Measurements from ENCODE around the gene KPNA3.
"Not testable (repeated sequence)": the region's sequence is repeated elsewhere in the genome, so short reads cannot be mapped to it uniquely, and the experiment has no call there.

The KPNA3 gene

GRCh38 chr13:49807681-49808080 is 15.2 kb upstream of the KPNA3 start:
- no peak overlapping the region for H3K9ac ChIP-seq (ENCODE audit: low read depth, low read length, poor library complexity, severe bottlenecking)
- no peaks in the 10 kb centered on the region for H3K4me1 ChIP-seq (ENCODE audit: insufficient read depth, low read length, poor library complexity, severe bottlenecking)
- no peak overlapping the region for H3K4me3 ChIP-seq (ENCODE audit: low read length, poor library complexity, severe bottlenecking)
- no peaks in the 10 kb centered on the region for H3K9me2 ChIP-seq (replicated peaks; ENCODE audit: low read depth, low read length)
- no peaks in the 10 kb centered on the region for H3K79me2 ChIP-seq (ENCODE audit: insufficient read depth, low read length)
- no peaks in the 10 kb centered on the region for H3K36me3 ChIP-seq (ENCODE audit: insufficient read depth, low read length)
- no peak overlapping the region for H2AFZ ChIP-seq (ENCODE audit: low read length)
- no peaks in the 10 kb centered on the region for H3F3A ChIP-seq (ENCODE audit: low read depth)
- no peaks in the 10 kb centered on the region for H3K27me3 ChIP-seq (ENCODE audit: insufficient read depth, low read length, poor library complexity, severe bottlenecking)
- H4K20me1 ChIP-seq (ENCODE audit: insufficient read depth, low read length, poor library complexity, severe bottlenecking), result no peaks in the 10 kb centered on the region
- TF ChIP-seq CTCF (conservative IDR thresholded peaks at IDR 0.05; ENCODE audit: low read length) (no peak), EZH2phosphoT487 (IDR thresholded peaks at IDR 0.05; ENCODE audit: borderline replicate concordance) (no peak)
- H3K4me2 ChIP-seq (ENCODE audit: low read depth, low read length, poor library complexity, severe bottlenecking), result no peak overlapping the region
- no peaks in the 10 kb centered on the region for H3K9me3 ChIP-seq (ENCODE audit: insufficient read depth, low read depth, low read length)

GRCh38 chr13:49806126-49806536 is 13.6 kb upstream of the KPNA3 start:
- Histone ChIP-seq H3K9me2 (replicated peaks; ENCODE audit: low read depth, low read length) (no peaks in the 10 kb centered on the region), H3F3A (ENCODE audit: low read depth) (no peaks in the 10 kb centered on the region), H3K4me3 (ENCODE audit: low read length, poor library complexity, severe bottlenecking) (no peak overlapping the region), H3K27me3 (ENCODE audit: insufficient read depth, low read length, poor library complexity, severe bottlenecking) (no peaks in the 10 kb centered on the region), H3K4me2 (ENCODE audit: low read depth, low read length, poor library complexity, severe bottlenecking) (no peak overlapping the region), H3K4me1 (ENCODE audit: insufficient read depth, low read length, poor library complexity, severe bottlenecking) (no peaks in the 10 kb centered on the region), H4K20me1 (ENCODE audit: insufficient read depth, low read length, poor library complexity, severe bottlenecking) (no peaks in the 10 kb centered on the region), H3K79me2 (ENCODE audit: insufficient read depth, low read length) (no peaks in the 10 kb centered on the region), H2AFZ (ENCODE audit: low read length) (no peak overlapping the region), H3K9ac (ENCODE audit: low read depth, low read length, poor library complexity, severe bottlenecking) (no peak overlapping the region), H3K36me3 (ENCODE audit: insufficient read depth, low read length) (no peaks in the 10 kb centered on the region), H3K9me3 (ENCODE audit: insufficient read depth, low read depth, low read length) (no peaks in the 10 kb centered on the region)
- no peak for TF ChIP-seq EZH2phosphoT487 (IDR thresholded peaks at IDR 0.05; ENCODE audit: borderline replicate concordance)
- TF ChIP-seq CTCF (conservative IDR thresholded peaks at IDR 0.05; ENCODE audit: low read length), result no peak

DNA sequence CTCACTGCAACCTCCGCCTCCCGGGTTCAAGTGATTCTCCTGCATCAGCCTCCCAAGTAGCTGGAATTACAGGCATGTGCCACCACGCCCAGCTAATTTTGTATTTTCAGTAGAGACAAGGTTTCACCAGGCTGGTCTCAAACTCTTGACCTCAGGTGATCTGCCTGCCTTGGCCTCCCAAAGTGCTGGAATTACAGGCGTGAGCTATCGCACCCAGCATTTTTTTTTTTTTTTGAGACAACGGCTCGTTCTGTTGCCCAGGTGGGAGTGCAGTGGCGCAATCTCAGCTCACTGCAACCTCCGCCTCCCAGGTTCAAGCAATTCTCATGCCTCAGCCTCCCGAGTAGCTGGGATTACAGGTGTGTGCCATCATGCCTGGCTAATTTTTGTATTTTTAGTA is 10.6 kb upstream of the KPNA3 start:
- not testable (repeated sequence) for H3K4me1 ChIP-seq (ENCODE audit: insufficient read depth, low read length, poor library complexity, severe bottlenecking); H3K9me2 ChIP-seq (replicated peaks; ENCODE audit: low read depth, low read length); H3K9ac ChIP-seq (ENCODE audit: low read depth, low read length, poor library complexity, severe bottlenecking); H3K36me3 ChIP-seq (ENCODE audit: insufficient read depth, low read length); H3K9me3 ChIP-seq (ENCODE audit: insufficient read depth, low read depth, low read length); H3K4me2 ChIP-seq (ENCODE audit: low read depth, low read length, poor library complexity, severe bottlenecking); H3F3A ChIP-seq (ENCODE audit: low read depth); H2AFZ ChIP-seq (ENCODE audit: low read length); H3K4me3 ChIP-seq (ENCODE audit: low read length, poor library complexity, severe bottlenecking); H4K20me1 ChIP-seq (ENCODE audit: insufficient read depth, low read length, poor library complexity, severe bottlenecking); H3K79me2 ChIP-seq (ENCODE audit: insufficient read depth, low read length); H3K27me3 ChIP-seq (ENCODE audit: insufficient read depth, low read length, poor library complexity, severe bottlenecking)

- no peak overlapping the region for H2AFZ ChIP-seq (ENCODE audit: low read length)
- H3F3A ChIP-seq (ENCODE audit: low read depth), result no peaks in the 10 kb centered on the region; the same call in 1 of the 2 replicates
- no peak overlapping the region for H3K4me2 ChIP-seq (ENCODE audit: low read depth, low read length, poor library complexity, severe bottlenecking)
- H3K79me2 ChIP-seq (ENCODE audit: insufficient read depth, low read length), result no peaks in the 10 kb centered on the region
- no peaks in the 10 kb centered on the region for H3K36me3 ChIP-seq (ENCODE audit: insufficient read depth, low read length)
- no peak overlapping the region for H3K4me3 ChIP-seq (ENCODE audit: low read length, poor library complexity, severe bottlenecking)
- TF ChIP-seq EZH2phosphoT487 (IDR thresholded peaks at IDR 0.05; ENCODE audit: borderline replicate concordance), result no peak
- no peak for TF ChIP-seq CTCF (conservative IDR thresholded peaks at IDR 0.05; ENCODE audit: low read length)
- no peaks in the 10 kb centered on the region for H3K9me2 ChIP-seq (replicated peaks; ENCODE audit: low read depth, low read length)
- no peaks in the 10 kb centered on the region for H3K27me3 ChIP-seq (ENCODE audit: insufficient read depth, low read length, poor library complexity, severe bottlenecking)
- no peaks in the 10 kb centered on the region for H3K9me3 ChIP-seq (ENCODE audit: insufficient read depth, low read depth, low read length)
- H3K9ac ChIP-seq (ENCODE audit: low read depth, low read length, poor library complexity, severe bottlenecking), result no peak overlapping the region
- no peaks in the 10 kb centered on the region for H4K20me1 ChIP-seq (ENCODE audit: insufficient read depth, low read length, poor library complexity, severe bottlenecking)
- H3K4me1 ChIP-seq (ENCODE audit: insufficient read depth, low read length, poor library complexity, severe bottlenecking), result no peaks in the 10 kb centered on the region
Measured at GRCh38 chr13:49802426-49802825, 9.9 kb upstream of the KPNA3 start.

All from Loucy (cell line).